Testis (tissue), 3 donors: ENCODE data around the gene MAGI2. TPM values are rescaled to one million over a fixed set of nuclear protein-coding genes. Genes with fewer than 3 reads are reported as not detected.

Source experiments
- DNase-seq: peaks from one replicate; pipeline ENCODE4 v3.0.0-alpha.2; 2019
- H3K27ac ChIP-seq, 2 donors: fragments of 200-600 bp; sonication (generic); one replicate each; pipeline ENCODE4 v1.5.1; 2019
- H3K27me3 ChIP-seq: fragments of 200-600 bp; sonication (generic); one replicate; pipeline ENCODE4 v1.5.1; 2019
- H3K36me3 ChIP-seq: fragments of 200-600 bp; sonication (generic); one replicate; pipeline ENCODE4 v1.5.1; 2017; ENCODE audit warnings: low read depth; ENCODE audit errors: missing control alignments
- H3K4me1 ChIP-seq: fragments of 200-600 bp; sonication (generic); one replicate; pipeline ENCODE4 v1.5.1; 2019
- H3K4me3 ChIP-seq, 2 donors: fragments of 200-600 bp; sonication (generic); one replicate each; pipeline ENCODE4 v1.5.1; 2017 to 2019
- H3K9me3 ChIP-seq: fragments of 200-600 bp; sonication (generic); one replicate; pipeline ENCODE4 v1.5.1; 2017
- CTCF ChIP-seq, 3 experiments: fragments of 450-650 bp in 2 of 3; fragments of 200-600 bp in 1 of 3; sonication (generic) in 1 of 3; IDR thresholded peaks; one replicate each; pipeline ENCODE4 v1.5.1; 2016 to 2019; ENCODE audit warnings: antibody characterized with exemption in 3 of 3, mild to moderate bottlenecking in 2 of 3, moderate library complexity in 1 of 3
- POLR2A ChIP-seq: fragments of 450-650 bp; IDR thresholded peaks from one replicate; pipeline ENCODE4 v1.6.1; 2017; ENCODE audit warnings: antibody characterized with exemption, mild to moderate bottlenecking, moderate library complexity
- WGBS, 2 donors: methylation state at CpG; one replicate each; pipeline ENCODE4 v1.1.5; 2018; 5-methylcytosine and 5-hydroxymethylcytosine counted together
- intact Hi-C: fragments of 100-400 bp; cut with DNase I; formaldehyde crosslinking; loops from one replicate; pipeline ENCODE4 v1.15.1; 2023; ENCODE audit warnings: low total_unique reads
- polyA plus RNA-seq: library from polyadenylated mRNA; stranded (reverse); fragments of 350-450 nt; fragmentation: Illumina TruSeq; extraction: RNeasy Lipid Tissue Mini Kit (QIAGEN cat#74804); gene quantifications from one replicate; pipeline ENCODE4 v1.2.3, GENCODE V29; 2014; ENCODE audit warnings: low read depth, low replicate concordance; ENCODE audit not compliant: insufficient read depth
- total RNA-seq, 2 donors: library from RNA; depleted of rRNA; stranded (reverse); fragments of >200 nt; gene quantifications; one replicate each; pipeline ENCODE4 v1.2.3, GENCODE V29; 2016

MAGI2 gene
- total and polyA plus RNA-seq, 3 donors from 2014 or later = 11.2 to 13.1 (median 12.4) TPM

- Histone ChIP-seq H3K9me3 (no peaks in the 10 kb centered on the region), H3K27ac (peak overlapping the region in 1 of 2 donors; percentile 5), H3K4me3 (no peak overlapping the region), H3K27me3 (no peaks in the 10 kb centered on the region), H3K4me1 (no peaks in the 10 kb centered on the region), H3K36me3 (no peaks in the 10 kb centered on the region)
- TF ChIP-seq CTCF (IDR thresholded peaks at IDR 0.05) (no peak), POLR2A (no peak)
- peak; percentile 29 for DNase-seq
- intact Hi-C loops = no loop called here
- 37 to 60% methylated on average over 6 of the region's 6 CpGs for WGBS, 2 donors
Observed at GRCh38 chr7:79055722-79056415, 397.6 kb downstream of the MAGI2 start.

- Histone ChIP-seq H3K36me3 (no peaks in the 10 kb centered on the region), H3K9me3 (no peaks in the 10 kb centered on the region), H3K4me1 (no peaks in the 10 kb centered on the region), H3K27ac (no peak overlapping the region), H3K4me3 (no peak overlapping the region), H3K27me3 (no peaks in the 10 kb centered on the region)
- DNase-seq = no peak
- TF ChIP-seq POLR2A = no peak
- TF ChIP-seq CTCF (IDR thresholded peaks at IDR 0.05) = no peak
- intact Hi-C loops = no loop called here
- 76 to 82% methylated on average over 2 of the region's 2 CpGs for WGBS, 2 donors
Observed at GRCh38 chr7:79051915-79052314, 401.6 kb downstream of the MAGI2 start.

- H3K4me1 ChIP-seq = no peaks in the 10 kb centered on the region
- no peak overlapping the region for H3K27ac ChIP-seq
- no peaks in the 10 kb centered on the region for H3K36me3 ChIP-seq
- TF ChIP-seq POLR2A = no peak
- no peak for TF ChIP-seq CTCF (IDR thresholded peaks at IDR 0.05)
- no peaks in the 10 kb centered on the region for H3K27me3 ChIP-seq
- no peaks in the 10 kb centered on the region for H3K9me3 ChIP-seq
- peak; percentile 15 for DNase-seq
- H3K4me3 ChIP-seq = no peak overlapping the region
- intact Hi-C loops = no loop called here
- 64 to 68% methylated on average over 5 of the region's 5 CpGs for WGBS, 2 donors
Observed at GRCh38 chr7:79050603-79051002, 402.9 kb downstream of the MAGI2 start.

- Histone ChIP-seq H3K27ac (no peak overlapping the region), H3K4me1 (no peaks in the 10 kb centered on the region), H3K27me3 (no peaks in the 10 kb centered on the region), H3K9me3 (no peaks in the 10 kb centered on the region), H3K4me3 (no peak overlapping the region), H3K36me3 (no peaks in the 10 kb centered on the region)
- intact Hi-C loops = no loop called here
- 78 to 91% methylated on average over 2 of the region's 2 CpGs for WGBS, 2 donors
- TF ChIP-seq CTCF (IDR thresholded peaks at IDR 0.05) (no peak), POLR2A (no peak)
- no peak for DNase-seq
Observed at GRCh38 chr7:79046061-79046460, 407.4 kb downstream of the MAGI2 start.

- intact Hi-C loops = no loop called here
- DNase-seq = no peak
- Histone ChIP-seq H3K36me3 (no peaks in the 10 kb centered on the region), H3K27me3 (no peaks in the 10 kb centered on the region), H3K4me3 (no peak overlapping the region), H3K4me1 (no peaks in the 10 kb centered on the region), H3K9me3 (no peaks in the 10 kb centered on the region), H3K27ac (no peak overlapping the region)
- TF ChIP-seq CTCF (IDR thresholded peaks at IDR 0.05) (no peak), POLR2A (no peak)
- 77 to 79% methylated on average over 4 of the region's 4 CpGs for WGBS, 2 donors
Observed at GRCh38 chr7:79037001-79037400, 416.5 kb downstream of the MAGI2 start.
